Measurements from ENCODE around the gene KRTAP10-2. TPM values are rescaled to one million over a fixed set of nuclear protein-coding genes. Genes with fewer than 3 reads are reported as not detected.

The KRTAP10-2 gene
- total RNA-seq, 1 experiment from 2014 or later, result not detected

GRCh38 chr21:44526096-44526997 lies 25.0 kb downstream of the KRTAP10-2 start:
- H2BK15ac ChIP-seq (ENCODE audit: low read depth, low read length), result no peak overlapping the region
- H3K4me3 Mint-ChIP-seq, result no peak overlapping the region
- no peak overlapping the region for H4K5ac ChIP-seq (ENCODE audit: insufficient read length, low read depth, low read length)
- H3K4me1 Mint-ChIP-seq, result no peaks in the 10 kb centered on the region
- no peaks in the 10 kb centered on the region for H3K79me1 ChIP-seq (ENCODE audit: insufficient read depth, low read depth, low read length, poor library complexity, severe bottlenecking)
- no peak for TF ChIP-seq CTCF (conservative IDR thresholded peaks at IDR 0.05)
- no peaks in the 10 kb centered on the region for H3K9me3 Mint-ChIP-seq
- no peak overlapping the region for H3K18ac ChIP-seq (ENCODE audit: insufficient read length, low read depth, low read length)
- H3K36me3 Mint-ChIP-seq (ENCODE audit: insufficient read depth in 1 of 3, low read depth in 3 of 3), result no peaks in the 10 kb centered on the region
- no peaks in the 10 kb centered on the region for H3K4me1 ChIP-seq (ENCODE audit: insufficient read depth, low read length)
- no peak overlapping the region for H4K8ac ChIP-seq (replicated peaks; ENCODE audit: insufficient read length, low read depth, low read length)
- H2BK12ac ChIP-seq (ENCODE audit: insufficient read length, low read depth, low read length), result no peak overlapping the region
- no peak overlapping the region for H3K14ac ChIP-seq (ENCODE audit: insufficient read depth, low read length)
- H3K4me2 ChIP-seq (ENCODE audit: insufficient read depth, insufficient read length, low read length), result no peak overlapping the region
- no peaks in the 10 kb centered on the region for H3K27me3 ChIP-seq (ENCODE audit: insufficient read depth, low read length)
- no peak overlapping the region for H3T11ph ChIP-seq (ENCODE audit: low read length)
- H3K4ac ChIP-seq (ENCODE audit: low read depth, low read length), result no peak overlapping the region
- H3K79me2 ChIP-seq (ENCODE audit: insufficient read depth, low read length), result no peaks in the 10 kb centered on the region
- no peak overlapping the region for H3K27ac ChIP-seq (ENCODE audit: insufficient read length, low read depth, low read length)
- no peak overlapping the region for H3K23ac ChIP-seq (ENCODE audit: insufficient read length, low read depth, low read length)
- H2BK20ac ChIP-seq (ENCODE audit: low read depth, low read length, poor library complexity, severe bottlenecking), result no peak overlapping the region
- H3K9me3 ChIP-seq (ENCODE audit: control insufficient read depth, low read depth, low read length), result no peaks in the 10 kb centered on the region
- no peak overlapping the region for H2BK5ac ChIP-seq (ENCODE audit: insufficient read length, low read length)
- DNase-seq, result no peak
- H2AFZ ChIP-seq (ENCODE audit: low read length), result no peak overlapping the region
- no CpG with 5 or more reads among the region's 12 CpGs for WGBS (ENCODE audit: extremely low coverage, insufficient read length, low lambda C conversion rate)
- H3K9ac ChIP-seq (ENCODE audit: extremely low read depth, insufficient read length, low read length), result no peak overlapping the region
- H3K23me2 ChIP-seq (ENCODE audit: insufficient read length, low read depth, low read length, poor library complexity, severe bottlenecking), result no peaks in the 10 kb centered on the region
- H2AK5ac ChIP-seq (ENCODE audit: insufficient read length, low read length), result no peak overlapping the region
- no peak overlapping the region for H3K56ac ChIP-seq (ENCODE audit: insufficient read length, low read depth, low read length)
- H3K27ac Mint-ChIP-seq, result no peak overlapping the region
- no peak overlapping the region for H4K91ac ChIP-seq (ENCODE audit: insufficient read length, low read depth, low read length)
- H4K20me1 ChIP-seq (ENCODE audit: control insufficient read depth, insufficient read depth, insufficient read length), result no peaks in the 10 kb centered on the region
- H3K27me3 Mint-ChIP-seq (ENCODE audit: low read depth), result peaks cover 7% of the 10 kb centered on the region
- H2BK120ac ChIP-seq (ENCODE audit: low read depth, low read length, poor library complexity, severe bottlenecking), result no peak overlapping the region
